ENCODE data around the gene ALDH1A1.

DNA sequence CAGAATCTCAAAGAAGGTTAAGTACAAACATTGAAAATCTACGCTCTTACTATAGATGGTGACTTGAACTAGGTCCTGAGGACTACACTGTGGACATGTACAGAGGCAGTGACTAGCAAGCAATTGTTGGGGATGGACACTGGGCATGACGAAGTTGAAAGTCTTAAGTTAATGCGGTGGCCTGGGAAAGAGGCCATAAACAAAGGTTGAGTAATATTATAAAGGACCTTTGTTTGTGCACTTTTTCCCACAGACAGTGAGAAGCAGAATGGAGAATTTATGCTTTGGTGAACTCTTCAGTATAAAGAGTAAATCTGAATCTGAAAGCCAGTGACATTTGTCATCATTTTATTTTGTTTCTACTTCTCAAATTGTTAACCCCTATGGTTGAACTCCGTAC is 15.3 kb downstream of the ALDH1A1 start:
- TF ChIP-seq CTCF (tag by site-specific recombination; IDR thresholded peaks at IDR 0.05) = no peak
- TF ChIP-seq REST (tag by site-specific recombination; IDR thresholded peaks at IDR 0.05) = no peak
- TF ChIP-seq KLF10 (tag by site-specific recombination; IDR thresholded peaks at IDR 0.05) = no peak
- TF ChIP-seq SCRT1 (tag by site-specific recombination; IDR thresholded peaks at IDR 0.05; ENCODE audit: borderline replicate concordance) = no peak
- TF ChIP-seq ZNF146 (tag by site-specific recombination; IDR thresholded peaks at IDR 0.05) = no peak

Measured in HEK293 (cell line).